Keratinocyte (primary cell): Measurements from ENCODE around the gene EFNB3. TPM values are rescaled to one million over a fixed set of nuclear protein-coding genes. Genes with fewer than 3 reads are reported as not detected.

Experiments
- DNase-seq: peaks from one replicate; pipeline ENCODE4 v3.0.0-alpha.2; 2011; ENCODE audit warnings: low read depth, missing footprints, low spot score
- FAIRE-seq: peaks from 2 replicates; lab custom pipeline; 2011; peaks lifted over from hg19 to GRCh38; lab: Jason Lieb, UNC
- H2AFZ ChIP-seq: 2 replicates; pipeline ENCODE4 v1.6.0; 2012; ENCODE audit warnings: low read length, control low read depth, inconsistent platforms; ENCODE audit not compliant: control insufficient read depth
- H3K27ac ChIP-seq: 2 replicates; pipeline ENCODE4 v1.5.1; 2011; ENCODE audit warnings: low read length; ENCODE audit not compliant: control insufficient read depth, insufficient read depth
- H3K27me3 ChIP-seq: 3 replicates; pipeline ENCODE4 v1.6.0; 2011; ENCODE audit warnings: low read length; ENCODE audit not compliant: control insufficient read depth, insufficient read depth; ENCODE audit errors: extremely low read depth
- H3K36me3 ChIP-seq, 2 experiments: 2 replicates in 1 of 2; 3 replicates in 1 of 2; pipeline ENCODE4 v1.5.1; 2011; ENCODE audit warnings: low read length in 2 of 2, mild to moderate bottlenecking in 1 of 2; ENCODE audit not compliant: control insufficient read depth in 2 of 2, insufficient read depth in 2 of 2; ENCODE audit errors: extremely low read depth in 1 of 2
- H3K4me1 ChIP-seq: 3 replicates; pipeline ENCODE4 v1.5.1; 2011; ENCODE audit warnings: low read length; ENCODE audit not compliant: control insufficient read depth, insufficient read depth; ENCODE audit errors: extremely low read depth
- H3K4me2 ChIP-seq: 3 replicates; pipeline ENCODE4 v1.6.0; 2011; ENCODE audit warnings: low read depth, low read length; ENCODE audit not compliant: control insufficient read depth, insufficient read depth; ENCODE audit errors: extremely low read depth
- H3K4me3 ChIP-seq, 3 experiments: fragments of 200-600 bp in 1 of 3; sonication (generic) in 1 of 3; 2 replicates in 2 of 3; 3 replicates in 1 of 3; pipeline ENCODE4 v1.5.1; 2011 to 2016; ENCODE audit warnings: low read length in 3 of 3, mild to moderate bottlenecking in 3 of 3, control low read depth in 2 of 3, inconsistent platforms in 1 of 3, low read depth in 1 of 3, mixed read lengths in 1 of 3, mixed run types in 1 of 3, moderate library complexity in 1 of 3; ENCODE audit not compliant: control insufficient read depth in 2 of 3, insufficient read depth in 2 of 3; ENCODE audit errors: extremely low read depth in 1 of 3
- H3K79me2 ChIP-seq: 2 replicates; pipeline ENCODE4 v1.6.0; 2012; ENCODE audit warnings: low read length; ENCODE audit not compliant: control insufficient read depth, insufficient read depth
- H3K9ac ChIP-seq: 3 replicates; pipeline ENCODE4 v1.6.0; 2011; ENCODE audit warnings: low read length; ENCODE audit not compliant: control insufficient read depth, insufficient read depth; ENCODE audit errors: extremely low read depth
- H3K9me1 ChIP-seq: 3 replicates; pipeline ENCODE4 v1.6.0; 2011; ENCODE audit warnings: low read length; ENCODE audit not compliant: control insufficient read depth, insufficient read depth; ENCODE audit errors: extremely low read depth
- H3K9me3 ChIP-seq: 2 replicates; pipeline ENCODE4 v1.5.1; 2012; ENCODE audit warnings: low read depth, low read length; ENCODE audit not compliant: control insufficient read depth
- H4K20me1 ChIP-seq: 3 replicates; pipeline ENCODE4 v1.6.0; 2011; ENCODE audit warnings: low read length; ENCODE audit not compliant: control insufficient read depth, insufficient read depth; ENCODE audit errors: extremely low read depth
- CTCF ChIP-seq, 3 experiments: IDR thresholded peaks in 1 of 3; conservative IDR thresholded peaks in 1 of 3; optimal IDR thresholded peaks in 1 of 3; 2 replicates in 2 of 3; 3 replicates in 1 of 3; pipeline versions ENCODE3 to v1.5.1; 2011; ENCODE audit warnings: low read length in 3 of 3, mild to moderate bottlenecking in 3 of 3, moderate library complexity in 2 of 3, control low read depth in 1 of 3, inconsistent platforms in 1 of 3; ENCODE audit not compliant: insufficient read depth in 2 of 3; ENCODE audit errors: extremely low read depth in 1 of 3
- EZH2 ChIP-seq: IDR thresholded peaks from one replicate; pipeline ENCODE4 v1.6.1; 2012; ENCODE audit warnings: inconsistent platforms, mild to moderate bottlenecking, low read length, moderate library complexity
- dilution Hi-C: fragments of 300-500 bp; cut with MboI; formaldehyde crosslinking; loops from one replicate; pipeline ENCODE4 v1.7.0; 2020; ENCODE audit warnings: low sequenced_read_pairs; ENCODE audit not compliant: extremely low pct_ligation_motif_present
- polyA plus RNA-seq, 5 experiments: library from polyadenylated mRNA; depleted of rRNA in 3 of 5; stranded (reverse) in 3 of 5; stranded (forward) in 1 of 5; unstranded in 1 of 5; fragments of >200 nt; gene quantifications; 1 replicate in 1 of 5; 2 replicates in 3 of 5; 3 replicates in 1 of 5; pipeline versions ENCODE4 v1.2.1 to v1.2.3, GENCODE V29; 2011 to 2012; ENCODE audit warnings: missing spikeins in 2 of 5, low read depth in 1 of 5, low replicate concordance in 1 of 5

Gene EFNB3
- polyA plus RNA-seq, 1 donor (not counting 4 experiments of a cell fraction or from before 2014, with no cell fraction given), result 4.1 TPM

DNA sequence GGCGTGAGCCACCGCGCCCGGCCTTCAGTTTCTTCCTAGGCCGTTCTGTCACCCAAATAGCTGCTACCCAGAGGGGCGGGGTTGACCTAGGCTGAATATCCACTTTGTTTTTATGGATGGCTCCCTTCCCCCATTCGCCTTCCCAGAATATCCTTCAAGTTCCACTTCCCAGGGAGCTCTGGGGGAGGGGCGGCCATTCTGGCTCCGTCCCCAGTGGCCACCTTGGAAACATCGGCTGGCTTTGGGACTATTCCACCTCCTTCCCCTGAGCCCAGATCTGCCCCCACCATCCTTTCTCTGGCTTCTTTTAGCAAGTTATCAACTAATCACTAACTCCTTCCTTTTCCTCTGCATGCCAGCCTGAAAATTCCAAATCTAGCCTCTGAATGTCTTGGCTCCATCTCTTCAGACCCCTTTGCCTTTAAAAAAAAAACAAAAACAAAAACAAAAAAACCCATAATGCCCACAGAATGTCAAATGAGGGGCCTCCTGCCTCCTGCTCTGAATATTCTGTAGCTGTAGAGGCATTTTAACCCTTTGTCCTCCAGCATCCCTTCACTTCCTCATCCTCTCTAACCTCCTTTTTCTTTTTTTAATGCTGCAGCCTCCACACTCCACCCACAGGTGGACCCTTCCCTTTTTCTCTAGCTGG lies 47.9 kb upstream of the EFNB3 start:
- dilution Hi-C loops, result no loop called here
- no peaks in the 10 kb centered on the region for H4K20me1 ChIP-seq
- H3K27me3 ChIP-seq, result peaks cover 22% of the 10 kb centered on the region
- DNase-seq (no peak), FAIRE-seq (no peak)
- H2AFZ ChIP-seq, result no peak overlapping the region
- no peaks in the 10 kb centered on the region for H3K4me1 ChIP-seq
- H3K79me2 ChIP-seq, result no peaks in the 10 kb centered on the region
- no peaks in the 10 kb centered on the region for H3K9me1 ChIP-seq
- no peak overlapping the region for H3K4me2 ChIP-seq
- no peak for TF ChIP-seq EZH2
- H3K4me3 ChIP-seq, result no peak overlapping the region
- no peak overlapping the region for H3K27ac ChIP-seq
- H3K9ac ChIP-seq, result no peak overlapping the region
- H3K36me3 ChIP-seq, result no peaks in the 10 kb centered on the region
- no peaks in the 10 kb centered on the region for H3K9me3 ChIP-seq

GRCh38 chr17:7667656-7668406 lies 37.2 kb upstream of the EFNB3 start:
- no peaks in the 10 kb centered on the region for H4K20me1 ChIP-seq
- H3K4me2 ChIP-seq, result no peak overlapping the region
- H3K4me3 ChIP-seq, result no peak overlapping the region
- DNase-seq (no peak), FAIRE-seq (no peak)
- H3K27ac ChIP-seq, result no peak overlapping the region
- no peaks in the 10 kb centered on the region for H3K79me2 ChIP-seq
- no peaks in the 10 kb centered on the region for H3K27me3 ChIP-seq
- H3K9me3 ChIP-seq, result no peaks in the 10 kb centered on the region
- no peak overlapping the region for H2AFZ ChIP-seq
- H3K9ac ChIP-seq, result no peak overlapping the region
- dilution Hi-C loops, result no loop called here
- no peaks in the 10 kb centered on the region for H3K4me1 ChIP-seq
- H3K9me1 ChIP-seq, result no peaks in the 10 kb centered on the region
- TF ChIP-seq EZH2, result no peak
- TF ChIP-seq CTCF (optimal IDR thresholded peaks at IDR 0.05 in 1 of 3, IDR thresholded peaks at IDR 0.05 in 1 of 3, conservative IDR thresholded peaks at IDR 0.05 in 1 of 3; ENCODE audit: extremely low read depth in 1 of 3, insufficient read depth in 2 of 3, low read length in 3 of 3), result no peak
- H3K36me3 ChIP-seq, result peaks cover 12 to 18% of the 10 kb centered on the region in 2 experiments
